NCI-H128 (cell line): ENCODE measurements around the gene NME7.

ENCODE experiments used
- DNase-seq: peaks from one replicate; lab custom pipeline; 2025; ENCODE audit not compliant: unreplicated experiment; lab: John Stamatoyannopoulos, UW

Gene NME7

DNA sequence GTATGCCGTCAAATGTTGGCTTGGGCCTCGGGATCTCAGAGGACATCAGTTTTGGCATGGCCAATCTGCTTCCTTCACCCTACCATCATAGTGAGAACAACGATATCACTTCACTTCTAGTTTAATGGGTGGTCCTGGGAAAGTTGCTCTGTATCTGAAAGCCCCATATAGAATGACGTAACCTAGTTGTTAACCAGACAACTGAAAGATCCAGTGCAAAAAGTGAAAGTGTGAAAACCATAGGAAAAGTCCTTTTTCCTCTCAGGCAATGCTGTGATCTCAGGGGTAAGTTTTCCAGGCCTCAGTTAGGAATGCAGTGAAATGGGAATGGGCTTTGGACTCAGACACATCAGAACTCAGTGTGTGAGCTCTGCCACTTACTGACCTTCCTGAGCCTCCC, 279.7 kb downstream of the NME7 start:
- no peak for DNase-seq

DNA sequence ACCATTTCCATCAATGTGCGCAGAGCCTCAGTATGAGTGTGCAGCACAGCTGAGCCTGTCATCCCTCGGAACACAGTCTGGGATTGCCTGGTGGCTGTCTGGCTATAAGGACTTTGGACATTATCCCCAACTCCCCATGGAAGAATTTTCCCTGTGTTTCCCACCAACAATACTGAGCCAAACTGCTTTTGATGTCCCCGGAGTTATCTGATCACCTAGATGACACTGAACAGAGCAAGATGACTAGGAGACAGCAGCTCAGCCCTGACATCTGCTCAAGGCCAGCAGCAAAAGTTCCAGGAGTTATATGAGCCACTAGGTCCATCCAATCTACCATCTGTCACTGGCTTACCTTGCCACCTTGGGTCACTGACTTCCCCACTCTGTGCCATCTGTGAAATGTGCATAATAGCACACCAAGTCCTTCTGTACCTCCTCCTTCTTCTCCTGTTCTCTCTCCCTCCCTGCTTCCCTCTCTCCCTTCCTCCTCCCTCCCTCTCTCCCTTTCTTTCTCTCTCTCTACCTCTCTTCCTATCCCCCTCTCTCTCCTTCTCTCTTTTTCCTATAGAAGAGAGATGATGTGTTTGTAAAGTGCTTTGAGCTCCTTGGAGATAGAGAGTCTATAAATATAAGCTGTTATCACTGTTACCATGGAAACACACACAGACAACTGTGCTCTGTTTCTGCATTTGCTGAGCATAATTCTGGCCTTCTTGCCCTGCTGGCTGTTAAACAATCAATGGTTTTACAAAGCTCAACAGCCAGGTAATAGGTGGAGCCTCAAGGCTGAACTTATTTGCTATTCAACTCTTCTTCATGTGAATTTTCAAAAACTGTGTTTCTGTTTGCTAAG, 280.8 kb downstream of the NME7 start:
- DNase-seq: no peak

DNA sequence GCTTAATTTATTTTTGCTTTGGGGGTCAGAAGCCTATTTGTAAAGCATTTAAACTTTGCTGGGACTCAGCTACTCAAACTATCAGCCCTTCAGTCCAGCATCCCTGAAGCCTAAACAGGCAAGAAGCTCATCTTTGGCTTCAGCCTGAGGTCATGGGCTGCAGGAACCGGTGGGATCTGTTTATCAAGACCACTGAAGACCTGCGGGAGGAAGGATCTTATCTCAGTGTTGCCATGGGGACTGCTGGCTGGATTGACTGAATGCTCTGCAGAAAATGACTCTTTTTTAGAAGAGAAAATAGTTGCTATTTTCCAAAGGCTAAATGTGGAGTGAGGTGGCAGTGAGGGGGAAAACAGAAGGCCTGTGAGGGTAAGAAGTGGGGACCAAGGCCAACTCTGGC, 281.7 kb downstream of the NME7 start:
- DNase-seq: no peak
